ENCODE measurements around the gene SH3PXD2A.

- no peak for TF ChIP-seq POLR2A (IDR thresholded peaks at IDR 0.05)
- TF ChIP-seq CTCF (IDR thresholded peaks at IDR 0.05): no peak
Measured at GRCh38 chr10:103847909-103848468, 7.4 kb downstream of the SH3PXD2A start.
